ENCODE measurements around the gene CHD6.

The CHD6 gene

GRCh38 chr20:41454250-41454649 is 163.9 kb downstream of the CHD6 start:
- no peak overlapping the region for H3K4me3 Mint-ChIP-seq
- H3K27me3 Mint-ChIP-seq (ENCODE audit: low read depth) = no peaks in the 10 kb centered on the region
- DNase-seq (ENCODE audit: low spot score) = no peak
- no peaks in the 10 kb centered on the region for H3K9me3 Mint-ChIP-seq
- no peaks in the 10 kb centered on the region for H3K4me1 Mint-ChIP-seq (ENCODE audit: low read depth)
- no peak overlapping the region for H3K27ac Mint-ChIP-seq
- peaks cover 31% of the 10 kb centered on the region for H3K36me3 Mint-ChIP-seq (ENCODE audit: low read depth)

DNA sequence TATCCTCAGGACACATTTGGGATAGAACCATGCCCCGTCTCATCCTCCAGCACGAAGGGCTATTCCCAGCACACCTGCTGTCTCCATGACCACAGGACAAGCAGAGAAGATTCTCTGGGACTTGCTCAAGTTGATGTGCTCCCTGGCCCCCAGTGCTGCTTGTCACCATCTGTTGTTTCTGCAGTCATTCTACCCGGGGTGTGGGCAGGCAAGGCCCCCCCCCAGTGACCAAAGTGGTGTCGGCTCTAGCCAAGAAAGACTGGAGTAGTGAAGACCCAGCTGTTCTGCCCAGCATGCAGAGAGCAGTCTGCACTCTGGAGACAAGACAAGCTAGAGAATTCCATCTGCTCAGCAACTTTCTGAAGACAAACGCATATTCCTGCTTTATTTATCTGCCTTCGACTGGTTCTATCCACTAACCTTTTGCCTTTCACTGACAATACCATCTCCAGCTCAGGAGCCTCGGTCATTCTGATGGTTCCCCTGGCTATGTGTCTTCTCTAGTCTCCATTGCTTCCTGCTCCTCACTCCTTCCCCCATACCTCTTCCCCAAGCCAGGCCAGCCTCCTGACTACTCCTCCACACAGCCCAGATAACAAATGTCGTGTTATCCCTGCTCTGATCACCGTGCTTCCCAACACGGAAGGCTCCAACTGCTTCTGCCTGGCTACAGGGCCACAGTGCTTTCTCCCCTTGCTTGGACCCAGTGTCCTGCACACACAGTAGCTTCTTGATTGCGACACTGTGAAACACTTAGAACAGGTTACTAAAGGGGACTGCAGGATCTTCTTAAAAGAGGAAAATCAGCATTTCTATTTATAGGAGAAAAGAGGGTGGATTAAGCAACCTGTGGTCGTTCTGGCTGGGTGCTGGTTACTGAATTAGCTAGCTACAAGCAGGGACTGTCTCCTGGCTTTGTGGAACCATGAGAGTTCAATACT is 164.9 kb downstream of the CHD6 start:
- H3K27me3 Mint-ChIP-seq (ENCODE audit: low read depth) = no peaks in the 10 kb centered on the region
- no peak for DNase-seq (ENCODE audit: low spot score)
- no peak overlapping the region for H3K4me3 Mint-ChIP-seq
- H3K36me3 Mint-ChIP-seq (ENCODE audit: low read depth) = peaks cover 32% of the 10 kb centered on the region
- H3K27ac Mint-ChIP-seq = no peak overlapping the region
- no peaks in the 10 kb centered on the region for H3K9me3 Mint-ChIP-seq
- no peaks in the 10 kb centered on the region for H3K4me1 Mint-ChIP-seq (ENCODE audit: low read depth)

DNA sequence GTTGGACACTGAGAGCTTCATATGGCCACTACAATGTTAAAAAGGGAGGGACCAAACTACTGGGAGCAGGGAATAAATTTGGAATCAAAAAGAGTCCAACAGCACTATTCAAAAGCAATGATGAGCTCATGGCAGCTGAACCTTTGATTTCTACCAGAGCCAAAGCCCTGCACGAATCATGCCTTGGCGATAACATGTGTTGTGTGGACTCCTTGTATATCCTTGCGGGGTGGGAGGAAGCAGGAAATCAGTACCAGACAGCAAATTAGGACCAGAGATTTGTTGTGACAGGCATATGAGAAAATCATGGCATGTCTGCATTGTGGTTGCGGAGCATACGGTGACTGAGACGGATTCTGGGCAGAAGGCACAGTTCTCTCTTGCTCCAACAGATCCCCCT is 166.0 kb downstream of the CHD6 start:
- Mint-ChIP-seq H3K36me3 (ENCODE audit: low read depth) (peaks cover 37% of the 10 kb centered on the region), H3K27ac (no peak overlapping the region), H3K9me3 (no peaks in the 10 kb centered on the region), H3K4me3 (no peak overlapping the region), H3K4me1 (ENCODE audit: low read depth) (no peaks in the 10 kb centered on the region), H3K27me3 (ENCODE audit: low read depth) (no peaks in the 10 kb centered on the region)
- no peak for DNase-seq (ENCODE audit: low spot score)

GRCh38 chr20:41447006-41447405 is 171.2 kb downstream of the CHD6 start:
- Mint-ChIP-seq H3K4me1 (ENCODE audit: low read depth) (peaks cover 6% of the 10 kb centered on the region), H3K36me3 (ENCODE audit: low read depth) (peaks cover 43% of the 10 kb centered on the region), H3K27ac (no peak overlapping the region), H3K27me3 (ENCODE audit: low read depth) (no peaks in the 10 kb centered on the region), H3K9me3 (no peaks in the 10 kb centered on the region), H3K4me3 (no peak overlapping the region)
- DNase-seq (ENCODE audit: low spot score) = no peak

DNA sequence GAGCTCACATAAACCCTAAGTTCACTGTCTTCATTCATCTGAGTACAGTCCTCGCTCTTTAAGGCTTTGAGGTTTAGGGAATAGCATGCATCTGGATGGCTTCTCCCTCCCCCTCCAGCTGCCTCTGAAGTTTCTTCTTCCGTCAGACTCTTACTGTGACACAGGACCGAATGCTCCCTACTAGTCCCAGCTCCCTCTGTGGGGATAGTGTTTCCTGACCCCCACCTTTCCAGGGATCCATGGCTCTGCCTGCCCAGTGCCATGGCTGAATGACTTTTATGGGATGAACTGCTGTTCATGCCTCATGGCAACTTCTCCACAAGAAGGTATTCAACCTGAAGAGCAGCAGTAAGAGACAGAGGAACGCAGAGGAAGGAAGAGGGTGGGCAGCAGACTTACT is 171.7 kb downstream of the CHD6 start:
- Mint-ChIP-seq H3K9me3 (no peaks in the 10 kb centered on the region), H3K4me3 (no peak overlapping the region), H3K36me3 (ENCODE audit: low read depth) (peaks cover 40% of the 10 kb centered on the region), H3K27ac (no peak overlapping the region), H3K27me3 (ENCODE audit: low read depth) (no peaks in the 10 kb centered on the region), H3K4me1 (ENCODE audit: low read depth) (peaks cover 6% of the 10 kb centered on the region)
- no peak for DNase-seq (ENCODE audit: low spot score)

DNA sequence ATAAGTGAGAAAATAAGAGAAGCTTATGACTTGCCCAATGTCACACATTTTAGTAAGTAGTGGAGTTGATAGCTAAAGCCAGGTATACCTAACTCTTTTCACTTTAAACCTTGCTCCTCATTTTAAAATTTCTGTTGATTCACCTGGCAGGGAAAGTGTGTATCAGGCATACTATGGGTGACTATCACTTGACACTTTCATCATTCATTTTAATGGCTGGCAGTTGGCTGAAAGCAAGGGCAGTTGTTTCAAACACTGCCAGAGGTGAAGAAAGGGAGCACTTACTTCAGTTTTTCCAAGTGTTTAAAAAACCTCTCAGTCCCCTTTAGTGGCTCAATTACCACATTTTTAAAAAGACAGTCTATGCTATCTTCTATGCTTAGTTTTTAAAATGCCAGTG is 173.4 kb downstream of the CHD6 start:
- no peak for DNase-seq (ENCODE audit: low spot score)
- Mint-ChIP-seq H3K27me3 (ENCODE audit: low read depth) (no peaks in the 10 kb centered on the region), H3K4me1 (ENCODE audit: low read depth) (peaks cover 9% of the 10 kb centered on the region), H3K9me3 (no peaks in the 10 kb centered on the region), H3K27ac (no peak overlapping the region), H3K36me3 (ENCODE audit: low read depth) (peaks cover 43% of the 10 kb centered on the region), H3K4me3 (no peak overlapping the region)

- peaks cover 11% of the 10 kb centered on the region for H3K4me1 Mint-ChIP-seq (ENCODE audit: low read depth)
- no peaks in the 10 kb centered on the region for H3K9me3 Mint-ChIP-seq
- peak; percentile 29 for DNase-seq (ENCODE audit: low spot score)
- no peaks in the 10 kb centered on the region for H3K27me3 Mint-ChIP-seq (ENCODE audit: low read depth)
- peak overlapping the region; percentile 65 for H3K27ac Mint-ChIP-seq
- H3K36me3 Mint-ChIP-seq (ENCODE audit: low read depth) = peaks cover 51% of the 10 kb centered on the region
- H3K4me3 Mint-ChIP-seq = no peak overlapping the region
These were observed 174.5 kb downstream of the CHD6 start for GRCh38 chr20:41443691-41444090.

GRCh38 chr20:41440882-41441281 is 177.3 kb downstream of the CHD6 start:
- H3K36me3 Mint-ChIP-seq (ENCODE audit: low read depth) = peaks cover 47% of the 10 kb centered on the region
- H3K27ac Mint-ChIP-seq = no peak overlapping the region
- H3K4me1 Mint-ChIP-seq (ENCODE audit: low read depth) = peaks cover 21% of the 10 kb centered on the region

GRCh38 chr20:41437836-41438235 is 180.3 kb downstream of the CHD6 start:
- H3K4me3 Mint-ChIP-seq = no peak overlapping the region
- peak overlapping the region; percentile 9 for H3K27ac Mint-ChIP-seq

More at GRCh38 chr20:41440882-41441281, 177.3 kb downstream of the CHD6 start:
- no peak for DNase-seq (ENCODE audit: low spot score)
- no peaks in the 10 kb centered on the region for H3K27me3 Mint-ChIP-seq (ENCODE audit: low read depth)
- no peak overlapping the region for H3K4me3 Mint-ChIP-seq
- H3K9me3 Mint-ChIP-seq = peaks cover 3% of the 10 kb centered on the region

DNA sequence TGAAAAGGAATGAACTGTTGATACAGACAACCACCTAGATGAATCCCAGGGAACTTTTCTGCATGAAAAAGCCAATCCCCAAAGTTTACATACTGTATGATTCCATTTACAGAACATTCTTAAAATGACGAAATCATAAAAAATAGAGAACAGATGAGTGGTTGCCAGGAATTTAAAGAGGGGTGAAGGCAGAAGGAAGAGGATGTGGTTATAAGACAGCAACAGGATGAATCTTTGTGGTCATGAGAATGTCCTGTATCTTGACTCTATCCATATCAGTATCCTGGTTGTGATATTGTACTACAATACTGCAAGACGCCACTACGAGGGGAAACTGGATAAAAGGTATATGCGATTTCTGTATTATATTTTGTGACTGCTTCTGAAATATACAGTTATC is 181.5 kb downstream of the CHD6 start:
- peak overlapping the region; percentile 25 for H3K4me3 Mint-ChIP-seq
- peaks cover 39% of the 10 kb centered on the region for H3K4me1 Mint-ChIP-seq (ENCODE audit: low read depth)
- peak overlapping the region; percentile 14 for H3K27ac Mint-ChIP-seq
- no peaks in the 10 kb centered on the region for H3K27me3 Mint-ChIP-seq (ENCODE audit: low read depth)
- peaks cover 60% of the 10 kb centered on the region for H3K36me3 Mint-ChIP-seq (ENCODE audit: low read depth)
- DNase-seq (ENCODE audit: low spot score) = no peak
- H3K9me3 Mint-ChIP-seq = peaks cover 4% of the 10 kb centered on the region

More at GRCh38 chr20:41437836-41438235, 180.3 kb downstream of the CHD6 start:
- Mint-ChIP-seq H3K4me1 (ENCODE audit: low read depth) (peaks cover 32% of the 10 kb centered on the region), H3K27me3 (ENCODE audit: low read depth) (no peaks in the 10 kb centered on the region), H3K9me3 (peaks cover 4% of the 10 kb centered on the region), H3K36me3 (ENCODE audit: low read depth) (peaks cover 57% of the 10 kb centered on the region)
- DNase-seq (ENCODE audit: low spot score) = no peak

DNA sequence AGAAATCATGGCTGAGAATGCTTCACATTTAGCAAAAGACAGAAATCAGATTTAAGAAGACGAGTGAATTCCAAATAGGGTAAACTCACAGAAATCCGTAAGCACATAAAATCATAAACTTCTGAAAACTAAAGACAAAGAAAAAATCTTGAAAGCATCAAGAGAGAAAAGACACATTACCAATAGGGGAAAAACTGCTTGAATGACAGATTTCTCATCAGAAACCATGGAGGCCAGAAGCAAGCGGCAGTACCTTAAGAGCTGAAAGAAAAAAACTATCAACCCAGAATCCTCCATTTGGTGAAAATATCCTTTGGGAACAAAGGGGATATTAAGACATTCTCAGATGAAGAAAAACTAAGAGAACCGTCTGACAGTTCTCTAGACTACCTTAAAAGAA is 185.0 kb downstream of the CHD6 start:
- Mint-ChIP-seq H3K36me3 (ENCODE audit: low read depth) (peaks cover 59% of the 10 kb centered on the region), H3K4me3 (no peak overlapping the region), H3K9me3 (peaks cover 8% of the 10 kb centered on the region), H3K27ac (peak overlapping the region; percentile 62), H3K4me1 (ENCODE audit: low read depth) (peaks cover 43% of the 10 kb centered on the region), H3K27me3 (ENCODE audit: low read depth) (no peaks in the 10 kb centered on the region)
- DNase-seq (ENCODE audit: low spot score) = no peak

DNA sequence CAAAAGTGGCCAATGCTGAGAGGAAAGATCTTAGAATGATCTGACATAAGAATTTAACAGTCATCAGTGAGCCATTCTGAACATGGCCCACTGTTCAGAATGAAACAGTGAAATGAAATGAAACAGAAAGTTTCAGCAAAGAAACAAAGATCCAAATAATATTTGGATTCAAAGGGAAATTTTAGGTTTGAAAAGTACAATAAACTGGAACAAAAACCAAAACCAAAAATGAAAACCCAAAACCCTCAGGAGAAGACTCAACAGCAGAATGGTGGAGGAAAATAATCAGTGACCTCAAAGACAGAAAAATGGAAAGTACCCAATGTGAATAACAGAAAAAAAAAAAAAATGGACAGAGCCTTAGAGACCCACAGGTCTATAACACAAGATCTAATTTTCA is 185.4 kb downstream of the CHD6 start:
- DNase-seq (ENCODE audit: low spot score) = no peak
- peaks cover 63% of the 10 kb centered on the region for H3K36me3 Mint-ChIP-seq (ENCODE audit: low read depth)
- peak overlapping the region; percentile 35 for H3K4me3 Mint-ChIP-seq
- H3K27ac Mint-ChIP-seq = peak overlapping the region; percentile 62
- H3K9me3 Mint-ChIP-seq = peaks cover 8% of the 10 kb centered on the region
- no peaks in the 10 kb centered on the region for H3K27me3 Mint-ChIP-seq (ENCODE audit: low read depth)
- H3K4me1 Mint-ChIP-seq (ENCODE audit: low read depth) = peaks cover 48% of the 10 kb centered on the region

GRCh38 chr20:41428285-41428684 is 189.9 kb downstream of the CHD6 start:
- Mint-ChIP-seq H3K27ac (peak overlapping the region; percentile 86), H3K4me3 (peak overlapping the region; percentile 34), H3K4me1 (ENCODE audit: low read depth) (peaks cover 32% of the 10 kb centered on the region), H3K27me3 (ENCODE audit: low read depth) (no peaks in the 10 kb centered on the region), H3K36me3 (ENCODE audit: low read depth) (peaks cover 61% of the 10 kb centered on the region), H3K9me3 (peaks cover 4% of the 10 kb centered on the region)
- DNase-seq (ENCODE audit: low spot score) = peak; percentile 35

GRCh38 chr20:41427833-41428232 is 190.3 kb downstream of the CHD6 start:
- peaks cover 27% of the 10 kb centered on the region for H3K4me1 Mint-ChIP-seq (ENCODE audit: low read depth)
- no peak for DNase-seq (ENCODE audit: low spot score)
- H3K9me3 Mint-ChIP-seq = peaks cover 4% of the 10 kb centered on the region
- peaks cover 60% of the 10 kb centered on the region for H3K36me3 Mint-ChIP-seq (ENCODE audit: low read depth)
- peak overlapping the region; percentile 86 for H3K27ac Mint-ChIP-seq
- peak overlapping the region; percentile 34 for H3K4me3 Mint-ChIP-seq
- no peaks in the 10 kb centered on the region for H3K27me3 Mint-ChIP-seq (ENCODE audit: low read depth)

Measured in T-helper 2 cell treated with Interferon-gamma antibody and Interleukin-4, amounts not matched to agents 5 μg/mL and 100 μg/mL, for 36 hours (primary cell).